Hepatocyte (in vitro differentiated cells): ENCODE measurements around the gene SETD1A. TPM values are rescaled to one million over a fixed set of nuclear protein-coding genes. Genes with fewer than 3 reads are reported as not detected.

Experiments
- DNase-seq: peaks from one replicate; pipeline ENCODE4 v3.0.0-alpha.2; 2016; ENCODE audit warnings: low spot score
- H2AFZ ChIP-seq: fragments of 200-600 bp; sonication (generic); 2 replicates; pipeline ENCODE4 v1.6.0; 2016; ENCODE audit warnings: antibody characterized with exemption, mild to moderate bottlenecking
- H3K27ac ChIP-seq: fragments of 200-600 bp; sonication (generic); 2 replicates; pipeline ENCODE4 v1.5.1; 2016; ENCODE audit warnings: mild to moderate bottlenecking
- H3K27me3 ChIP-seq: fragments of 200-600 bp; sonication (generic); 2 replicates; pipeline ENCODE4 v1.6.1; 2016
- H3K36me3 ChIP-seq: fragments of 200-600 bp; sonication (generic); replicated peaks from 2 replicates; pipeline ENCODE4 v1.5.1; 2016; ENCODE audit warnings: low read depth; ENCODE audit not compliant: insufficient read depth
- H3K4me1 ChIP-seq: fragments of 200-600 bp; sonication (generic); 2 replicates; pipeline ENCODE4 v1.5.1; 2016; ENCODE audit warnings: mild to moderate bottlenecking, moderate library complexity; ENCODE audit not compliant: insufficient read depth
- H3K4me2 ChIP-seq: fragments of 200-600 bp; sonication (generic); 2 replicates; pipeline ENCODE4 v1.6.0; 2016
- H3K4me3 ChIP-seq: fragments of 200-600 bp; sonication (generic); 2 replicates; pipeline ENCODE4 v1.5.1; 2016; ENCODE audit warnings: mild to moderate bottlenecking
- H3K79me2 ChIP-seq: fragments of 200-600 bp; sonication (generic); 2 replicates; pipeline ENCODE4 v1.6.0; 2017; ENCODE audit warnings: mild to moderate bottlenecking
- H3K9me2 ChIP-seq: fragments of 200-600 bp; sonication (generic); replicated peaks from 2 replicates; pipeline ENCODE4 v1.6.0; 2017; ENCODE audit warnings: mild to moderate bottlenecking; ENCODE audit not compliant: insufficient read depth
- H3K9me3 ChIP-seq: fragments of 200-600 bp; sonication (generic); 2 replicates; pipeline ENCODE4 v1.5.1; 2016; ENCODE audit warnings: low read depth, mild to moderate bottlenecking
- H4K20me1 ChIP-seq: fragments of 200-600 bp; sonication (generic); 2 replicates; pipeline ENCODE4 v1.6.0; 2016; ENCODE audit warnings: mild to moderate bottlenecking; ENCODE audit not compliant: insufficient read depth, poor library complexity, severe bottlenecking
- CTCF ChIP-seq: fragments of 200-600 bp; sonication (generic); IDR thresholded peaks from 2 replicates; pipeline ENCODE4 v1.5.1; 2016; ENCODE audit warnings: antibody characterized with exemption, mild to moderate bottlenecking; ENCODE audit not compliant: poor library complexity
- EZH2 ChIP-seq: fragments of 200-600 bp; sonication (generic); IDR thresholded peaks from 2 replicates; pipeline ENCODE4 v1.6.1; 2016; ENCODE audit warnings: antibody characterized with exemption, mild to moderate bottlenecking, borderline replicate concordance
- EZH2phosphoT487 ChIP-seq: fragments of 200-600 bp; sonication (generic); IDR thresholded peaks from one replicate; pipeline ENCODE4 v1.6.1; 2018; ENCODE audit warnings: antibody characterized with exemption, mild to moderate bottlenecking, low read depth, moderate library complexity; ENCODE audit not compliant: unreplicated experiment, severe bottlenecking
- WGBS: methylation state at CpG from one replicate; pipeline ENCODE4 v1.1.6; 2016; ENCODE audit warnings: low lambda C conversion rate; ENCODE audit errors: missing lambda C conversion rate; 5-methylcytosine and 5-hydroxymethylcytosine counted together
- polyA plus RNA-seq: library from polyadenylated mRNA; unstranded; fragments of >200 nt; fragmentation: Nextera tagmentation; extraction: Ambion mirVana; gene quantifications from 2 replicates; pipeline ENCODE4 v1.2.1, GENCODE V29; 2016
- total RNA-seq: library from RNA; depleted of rRNA; stranded (reverse); fragments of >200 nt; gene quantifications from 2 replicates; pipeline ENCODE4 v1.2.3, GENCODE V29; 2014

Gene SETD1A
- total and polyA plus RNA-seq, 2 experiments from 2014 or later = 2.2 to 2.7 TPM

GRCh38 chr16:31002862-31003341, 45.3 kb downstream of the SETD1A start:
- no peak overlapping the region for H3K4me3 ChIP-seq
- no peaks in the 10 kb centered on the region for H3K9me2 ChIP-seq
- H2AFZ ChIP-seq = no peak overlapping the region
- 84% methylated on average over 9 of the region's 9 CpGs for WGBS
- no peaks in the 10 kb centered on the region for H3K9me3 ChIP-seq
- no peak overlapping the region for H3K4me2 ChIP-seq
- H3K79me2 ChIP-seq = no peaks in the 10 kb centered on the region
- H3K27me3 ChIP-seq = peaks cover 8% of the 10 kb centered on the region
- H3K4me1 ChIP-seq = peaks cover 11% of the 10 kb centered on the region
- no peak for DNase-seq
- no peak overlapping the region for H3K27ac ChIP-seq
- no peaks in the 10 kb centered on the region for H4K20me1 ChIP-seq
- no peak for TF ChIP-seq CTCF
- TF ChIP-seq EZH2phosphoT487 = no peak
- no peak for TF ChIP-seq EZH2
- H3K36me3 ChIP-seq = no peaks in the 10 kb centered on the region

- H3K4me3 ChIP-seq = no peak overlapping the region
- H3K79me2 ChIP-seq = no peaks in the 10 kb centered on the region
- peaks cover 8% of the 10 kb centered on the region for H3K27me3 ChIP-seq
- no peaks in the 10 kb centered on the region for H4K20me1 ChIP-seq
- peaks cover 2% of the 10 kb centered on the region for H3K4me1 ChIP-seq
- no peak overlapping the region for H2AFZ ChIP-seq
- DNase-seq = no peak
- no peaks in the 10 kb centered on the region for H3K9me3 ChIP-seq
- no peaks in the 10 kb centered on the region for H3K36me3 ChIP-seq
- H3K27ac ChIP-seq = no peak overlapping the region
- no peaks in the 10 kb centered on the region for H3K9me2 ChIP-seq
- H3K4me2 ChIP-seq = no peak overlapping the region
- TF ChIP-seq EZH2phosphoT487 (no peak), CTCF (no peak), EZH2 (no peak)
- 89% methylated on average over 6 of the region's 6 CpGs for WGBS
Measured at GRCh38 chr16:31003744-31004143, 46.2 kb downstream of the SETD1A start.

DNA sequence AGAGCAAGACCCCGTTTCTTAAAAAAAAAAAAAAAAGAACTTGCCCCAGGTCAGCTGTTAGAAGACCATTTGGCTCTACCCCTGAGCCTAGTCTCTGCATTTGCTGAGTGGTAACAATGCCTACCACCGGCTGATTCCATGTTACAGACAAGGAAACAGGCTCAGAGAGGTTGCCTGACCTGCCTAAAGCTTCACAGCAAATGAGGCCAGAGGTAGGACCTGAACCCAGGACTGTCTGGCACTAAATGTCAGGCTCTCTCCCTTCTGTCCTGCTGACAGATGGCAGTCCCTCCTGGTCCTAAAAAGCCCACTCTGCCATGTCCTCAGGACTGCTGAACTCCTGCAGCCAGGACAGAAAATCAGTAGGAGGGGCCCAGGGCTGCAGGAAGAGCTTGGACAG, 47.1 kb downstream of the SETD1A start:
- H3K79me2 ChIP-seq = no peaks in the 10 kb centered on the region
- no peaks in the 10 kb centered on the region for H3K4me1 ChIP-seq
- no peaks in the 10 kb centered on the region for H3K9me2 ChIP-seq
- DNase-seq = no peak
- H4K20me1 ChIP-seq = no peaks in the 10 kb centered on the region
- H3K4me3 ChIP-seq = no peak overlapping the region
- H2AFZ ChIP-seq = no peak overlapping the region
- H3K36me3 ChIP-seq = no peaks in the 10 kb centered on the region
- H3K4me2 ChIP-seq = no peak overlapping the region
- 89% methylated on average over 2 of the region's 2 CpGs for WGBS
- H3K27me3 ChIP-seq = peaks cover 14% of the 10 kb centered on the region
- H3K9me3 ChIP-seq = no peaks in the 10 kb centered on the region
- H3K27ac ChIP-seq = no peak overlapping the region
- TF ChIP-seq EZH2 (no peak), EZH2phosphoT487 (no peak), CTCF (no peak)
